HG02943 (cell line): ENCODE data around the gene COL18A1.

Experiments used
- ATAC-seq: cut with Tn5 transposase; IDR thresholded peaks from one replicate; pipeline ENCODE4 v1.9.1; 2021; ENCODE audit warnings: mild to moderate bottlenecking, low read depth, moderate library complexity; ENCODE audit not compliant: unreplicated experiment

Gene COL18A1

GRCh38 chr21:45487891-45488600, 83.1 kb downstream of the COL18A1 start:
- no peak for ATAC-seq

- ATAC-seq: no peak
These were observed 84.2 kb downstream of the COL18A1 start for GRCh38 chr21:45488931-45489721.

GRCh38 chr21:45489722-45489982, 84.7 kb downstream of the COL18A1 start:
- no peak for ATAC-seq

GRCh38 chr21:45490049-45490731, 85.2 kb downstream of the COL18A1 start:
- no peak for ATAC-seq

- ATAC-seq: no peak
These were observed 86.1 kb downstream of the COL18A1 start for GRCh38 chr21:45491056-45491455.

- ATAC-seq: no peak
These were observed 86.7 kb downstream of the COL18A1 start for GRCh38 chr21:45491623-45492022.

- no peak for ATAC-seq
These were observed 87.8 kb downstream of the COL18A1 start for GRCh38 chr21:45492765-45493164.

- no peak for ATAC-seq
These were observed 88.5 kb downstream of the COL18A1 start for GRCh38 chr21:45493401-45494001.

GRCh38 chr21:45494135-45494850, 89.3 kb downstream of the COL18A1 start:
- no peak for ATAC-seq

GRCh38 chr21:45494851-45495680, 90.1 kb downstream of the COL18A1 start:
- no peak for ATAC-seq

- no peak for ATAC-seq
These were observed 91.4 kb downstream of the COL18A1 start for GRCh38 chr21:45496151-45496967.

- ATAC-seq: no peak
These were observed 92.2 kb downstream of the COL18A1 start for GRCh38 chr21:45496968-45497845.

- ATAC-seq: no peak
These were observed 93.1 kb downstream of the COL18A1 start for GRCh38 chr21:45497846-45498645.

GRCh38 chr21:45498646-45499000, 93.7 kb downstream of the COL18A1 start:
- ATAC-seq: no peak

- ATAC-seq: no peak
These were observed 94.3 kb downstream of the COL18A1 start for GRCh38 chr21:45499201-45499750.

- no peak for ATAC-seq
These were observed 95.1 kb downstream of the COL18A1 start for GRCh38 chr21:45499970-45500577.
